ENCODE results near the gene GCLM. TPM values are rescaled to one million over a fixed set of nuclear protein-coding genes. Genes with fewer than 3 reads are reported as not detected.

The GCLM gene
- total and polyA plus RNA-seq, 2 donors (not counting 3 experiments of a cell fraction or from before 2014, with no cell fraction given): 12.3 to 55.9 TPM

GRCh38 chr1:93839753-93840152 lies 69.5 kb downstream of the GCLM start:
- H3K9me1 ChIP-seq (replicated peaks; ENCODE audit: control insufficient read depth, extremely low read depth, insufficient read depth, low read length): no peaks in the 10 kb centered on the region
- no peak overlapping the region for H3K4me2 ChIP-seq (ENCODE audit: insufficient read depth, low read length)
- H4K20me1 ChIP-seq (replicated peaks; ENCODE audit: control insufficient read depth, extremely low read depth, insufficient read depth, low read length): no peaks in the 10 kb centered on the region
- dilution Hi-C loops (cut with MboI; ENCODE audit: extremely low pct_ligation_motif_present, low sequenced_read_pairs): no loop called here
- ChIA-PET CTCF (interaction anchor here (1.3 to 11.8 kb wide), 4 partner anchors 12 to 535 kb away, joined by 3 to 325 read pairs (median 160); no protein-coding TSS in a partner anchor), POLR2A (no interaction called here)
- no peaks in the 10 kb centered on the region for H3K79me2 ChIP-seq (ENCODE audit: control insufficient read depth, insufficient read depth, low read length)
- no peak overlapping the region for H3K4me3 ChIP-seq (replicated peaks in 1 of 3; ENCODE audit: insufficient read depth in 1 of 3, low read depth in 1 of 3, low read length in 3 of 3)
- H3K9me3 ChIP-seq (replicated peaks; ENCODE audit: control insufficient read depth, insufficient read depth, low read length): no peaks in the 10 kb centered on the region
- no peak overlapping the region for H3K9ac ChIP-seq (replicated peaks; ENCODE audit: extremely low read depth, insufficient read depth, low read length)
- FAIRE-seq: no peak
- no peak for DNase-seq (ENCODE audit: low read depth, low spot score)
- no peak for TF ChIP-seq MAX (IDR thresholded peaks at IDR 0.05; ENCODE audit: insufficient read depth, insufficient read length)
- TF ChIP-seq FOS (IDR thresholded peaks at IDR 0.05; ENCODE audit: borderline replicate concordance, insufficient read depth, low read length): peak; percentile 4
- no TSS peak for BruUV-seq (replicated peaks)
- H2AFZ ChIP-seq (ENCODE audit: low read depth, low read length): no peak overlapping the region
- no peaks in the 10 kb centered on the region for H3K36me3 ChIP-seq (ENCODE audit: control insufficient read depth in 2 of 2, extremely low read depth in 1 of 2, insufficient read depth in 2 of 2, low read length in 2 of 2)
- intact Hi-C loops (cut with micrococcal nuclease): no loop called here
- no peak overlapping the region for H3K27ac ChIP-seq (ENCODE audit: insufficient read depth, low read depth, low read length)
- H3K27me3 ChIP-seq (ENCODE audit: control insufficient read depth in 2 of 2, insufficient read depth in 2 of 2, low read length in 2 of 2): no peaks in the 10 kb centered on the region
- H3K4me1 ChIP-seq (ENCODE audit: control insufficient read depth, extremely low read depth, insufficient read depth, low read length): peaks cover 4% of the 10 kb centered on the region

GRCh38 chr1:93839307-93839706 lies 69.9 kb downstream of the GCLM start:
- TF ChIP-seq MYC (IDR thresholded peaks at IDR 0.05; ENCODE audit: low read depth, low read length) (no peak), FOS (IDR thresholded peaks at IDR 0.05; ENCODE audit: borderline replicate concordance, insufficient read depth, low read length) (peak; percentile 41), POLR2A (IDR thresholded peaks at IDR 0.05; ENCODE audit: low read depth, low read length) (no peak), EZH2 (IDR thresholded peaks at IDR 0.05; ENCODE audit: borderline replicate concordance, low read depth, low read length, severe bottlenecking) (no peak), POLR2AphosphoS5 (IDR thresholded peaks at IDR 0.05; ENCODE audit: insufficient read depth, low read depth, low read length) (no peak), MAX (IDR thresholded peaks at IDR 0.05; ENCODE audit: insufficient read depth, insufficient read length) (no peak)
- Histone ChIP-seq H3K9me1 (replicated peaks; ENCODE audit: control insufficient read depth, extremely low read depth, insufficient read depth, low read length) (no peaks in the 10 kb centered on the region), H3K36me3 (ENCODE audit: control insufficient read depth in 2 of 2, extremely low read depth in 1 of 2, insufficient read depth in 2 of 2, low read length in 2 of 2) (no peaks in the 10 kb centered on the region), H2AFZ (ENCODE audit: low read depth, low read length) (no peak overlapping the region), H3K9ac (replicated peaks; ENCODE audit: extremely low read depth, insufficient read depth, low read length) (no peak overlapping the region), H3K27ac (ENCODE audit: insufficient read depth, low read depth, low read length) (no peak overlapping the region), H3K4me1 (ENCODE audit: control insufficient read depth, extremely low read depth, insufficient read depth, low read length) (no peaks in the 10 kb centered on the region), H3K4me3 (replicated peaks in 1 of 3; ENCODE audit: insufficient read depth in 1 of 3, low read depth in 1 of 3, low read length in 3 of 3) (no peak overlapping the region), H3K4me2 (ENCODE audit: insufficient read depth, low read length) (no peak overlapping the region), H3K79me2 (ENCODE audit: control insufficient read depth, insufficient read depth, low read length) (no peaks in the 10 kb centered on the region), H3K27me3 (ENCODE audit: control insufficient read depth in 2 of 2, insufficient read depth in 2 of 2, low read length in 2 of 2) (no peaks in the 10 kb centered on the region), H4K20me1 (replicated peaks; ENCODE audit: control insufficient read depth, extremely low read depth, insufficient read depth, low read length) (no peaks in the 10 kb centered on the region), H3K9me3 (replicated peaks; ENCODE audit: control insufficient read depth, insufficient read depth, low read length) (no peaks in the 10 kb centered on the region)
- dilution Hi-C loops (cut with MboI; ENCODE audit: extremely low pct_ligation_motif_present, low sequenced_read_pairs): no loop called here
- ChIA-PET CTCF (interaction anchor here (1.3 to 11.8 kb wide), 4 partner anchors 11 to 534 kb away, joined by 3 to 325 read pairs (median 160); no protein-coding TSS in a partner anchor), POLR2A (interaction anchor here (0.6 to 1.1 kb wide), 2 partner anchors 11 to 17 kb away, joined by 3 to 5 read pairs; no protein-coding TSS in a partner anchor)
- intact Hi-C loops (cut with micrococcal nuclease): no loop called here
- no TSS peak for BruUV-seq (replicated peaks)
- DNase-seq (ENCODE audit: low read depth, low spot score) (no peak), FAIRE-seq (no peak)
